Stimulated activated naive CD4-positive, alpha-beta T cell (primary cell): ENCODE results near the gene CEP68.
"Not testable (repeated sequence)": the region's sequence is repeated elsewhere in the genome, so short reads cannot be mapped to it uniquely, and the experiment has no call there.

Experiments used
- DNase-seq, 6 experiments: peaks; one replicate each; lab custom pipeline; 2025; lab: John Stamatoyannopoulos, UW

Gene CEP68

DNA sequence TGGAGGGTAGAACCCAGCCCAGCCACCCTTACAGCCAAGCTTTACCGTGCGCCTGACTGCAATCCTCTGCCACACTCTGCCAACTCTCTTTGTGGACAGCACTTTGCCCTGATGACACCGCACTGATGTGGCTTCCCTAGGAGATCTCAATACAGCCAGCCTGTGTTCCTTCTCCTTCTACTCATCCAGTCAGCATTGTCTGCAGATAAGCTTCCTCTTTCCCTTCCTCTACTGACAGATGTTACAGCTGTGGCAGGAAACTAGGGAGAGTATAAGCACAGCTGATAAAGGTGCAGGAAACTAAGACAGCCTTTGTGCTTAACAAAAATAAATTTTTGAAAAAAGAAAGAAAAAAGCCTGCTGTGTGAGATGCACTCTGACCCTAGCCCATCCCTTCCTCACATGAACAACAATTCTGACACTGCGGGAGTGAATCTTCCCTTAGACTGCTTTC lies 25.0 kb downstream of the CEP68 start:
- no peak for DNase-seq

DNA sequence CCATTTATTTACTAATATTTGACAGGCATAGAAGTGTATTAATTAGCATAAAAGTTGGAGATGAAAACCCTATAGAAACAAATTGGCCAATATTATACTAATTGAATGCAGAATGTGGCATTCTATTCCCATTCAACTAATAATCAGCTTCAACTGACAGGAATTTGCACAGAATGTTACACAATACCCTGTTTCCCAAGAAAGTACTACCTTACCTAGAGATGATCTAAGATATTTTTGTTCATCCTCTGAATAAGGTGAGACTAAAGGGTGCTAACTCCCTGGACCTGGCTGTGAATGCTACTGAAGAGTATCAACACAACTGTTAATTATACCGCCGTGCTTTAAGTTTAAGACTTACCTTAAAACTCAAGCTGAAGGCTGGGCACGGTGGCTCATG lies 28.9 kb downstream of the CEP68 start:
- no peak for DNase-seq

DNA sequence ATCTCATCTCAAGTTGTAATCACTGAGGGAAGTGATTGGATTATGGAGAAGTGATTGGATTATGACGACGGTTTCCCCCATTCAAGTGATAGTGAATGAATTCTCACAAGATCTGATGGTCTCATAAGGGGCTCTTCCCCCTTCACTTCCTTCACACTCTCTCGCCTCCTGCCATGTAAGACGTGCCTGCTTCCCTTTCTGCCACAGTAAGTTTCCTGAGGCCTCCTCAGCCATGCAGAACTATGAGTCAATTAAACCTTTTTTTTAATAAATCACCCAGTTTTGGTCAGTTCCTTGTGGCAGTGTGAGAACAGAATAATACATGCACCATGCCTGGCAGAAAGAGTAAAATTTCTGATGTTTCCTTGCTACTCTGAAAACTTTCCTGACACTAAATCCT lies 36.6 kb downstream of the CEP68 start:
- DNase-seq = no peak

DNA sequence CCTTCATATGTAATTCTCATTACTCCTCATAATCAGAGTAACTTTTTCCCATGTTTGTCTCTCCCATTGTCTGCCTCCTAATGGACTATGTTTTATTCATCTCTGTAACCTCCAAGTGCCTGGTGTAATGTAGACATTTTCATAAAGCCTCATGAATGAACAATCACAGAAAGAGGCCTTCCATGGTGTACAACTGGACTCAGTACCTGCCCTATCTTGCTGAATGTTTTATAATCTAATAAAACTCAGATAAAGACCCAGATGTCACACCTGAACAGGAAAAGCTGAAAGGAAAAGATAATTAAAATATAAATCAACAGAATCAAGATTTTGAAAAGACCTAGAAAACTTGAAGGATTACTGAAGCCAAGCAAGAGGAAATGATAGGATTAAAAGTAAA lies 37.0 kb downstream of the CEP68 start:
- DNase-seq = no peak

DNA sequence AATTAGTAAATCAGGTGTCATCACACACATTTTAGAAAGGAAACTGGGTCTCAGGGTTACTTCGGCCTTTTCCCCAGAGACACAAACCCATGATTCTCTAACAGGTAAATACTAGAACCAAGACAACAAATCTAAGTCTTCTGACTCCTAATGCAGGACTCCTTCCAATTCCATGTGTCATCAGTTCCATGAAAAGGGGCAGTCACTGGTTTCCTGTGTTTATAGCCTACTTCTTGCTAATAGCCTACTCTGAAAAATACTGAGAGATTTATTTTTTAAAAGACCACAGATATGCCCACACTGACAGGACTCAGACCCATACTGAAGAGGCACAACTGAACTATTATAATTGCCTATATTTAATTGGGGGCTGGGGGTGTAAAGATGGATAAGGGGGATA lies 40.7 kb downstream of the CEP68 start:
- no peak for DNase-seq

DNA sequence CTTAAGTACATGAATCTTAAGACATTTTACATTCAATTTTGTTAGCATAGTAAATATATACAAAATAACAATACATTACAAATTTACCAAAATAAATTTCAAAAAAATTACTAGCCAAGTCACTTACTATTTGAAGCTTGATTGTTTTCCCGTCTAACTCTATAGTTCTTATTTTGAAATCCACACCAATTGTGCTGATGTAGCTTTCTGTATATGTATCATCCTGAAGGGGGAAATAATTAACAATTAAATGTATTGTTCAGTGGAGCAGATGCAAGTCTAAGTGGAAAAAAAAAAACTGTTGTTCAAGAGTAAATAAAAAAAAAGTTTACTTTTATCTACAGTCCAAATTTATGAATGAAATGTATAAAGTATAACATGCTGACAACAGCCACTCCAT lies 41.6 kb downstream of the CEP68 start:
- no peak for DNase-seq

DNA sequence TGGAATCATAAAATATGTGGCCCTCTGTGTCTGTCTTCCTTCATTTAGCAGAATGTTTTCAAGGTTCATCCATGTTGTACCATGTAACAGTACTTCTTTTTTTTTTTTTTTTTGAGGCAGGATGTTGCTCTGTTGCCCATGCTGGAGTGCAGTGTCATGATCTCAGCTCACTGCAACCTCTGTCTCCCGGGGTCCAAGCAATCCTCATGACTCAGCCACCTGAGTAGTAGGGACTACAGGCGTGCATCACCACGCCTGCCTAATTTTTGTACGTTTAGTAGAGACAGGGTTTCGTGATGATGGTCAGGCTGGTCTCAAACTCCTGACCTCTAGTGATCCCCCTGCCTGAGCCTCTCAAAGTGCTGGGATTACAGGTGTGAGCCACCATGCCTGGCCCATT lies 42.5 kb downstream of the CEP68 start:
- DNase-seq = no peak

DNA sequence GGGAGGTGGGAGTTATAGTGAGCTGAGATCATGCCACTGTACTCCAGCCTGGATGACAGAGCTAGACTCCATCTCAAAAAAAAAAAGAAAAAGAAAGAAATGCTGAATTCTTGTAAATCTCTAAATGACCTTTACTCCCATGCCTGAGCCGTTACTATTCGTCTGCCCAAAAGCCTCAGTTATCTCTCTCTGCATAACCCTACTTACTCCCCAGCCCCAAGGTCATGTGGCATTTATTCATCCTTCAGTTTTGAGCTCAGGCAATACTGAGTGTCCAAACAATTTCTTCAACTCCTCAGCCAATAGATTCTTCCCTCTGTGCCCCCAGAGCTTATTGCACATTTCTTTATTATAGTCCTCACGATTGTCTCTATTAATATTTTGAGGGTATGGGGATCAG lies 44.9 kb downstream of the CEP68 start:
- no peak for DNase-seq

DNA sequence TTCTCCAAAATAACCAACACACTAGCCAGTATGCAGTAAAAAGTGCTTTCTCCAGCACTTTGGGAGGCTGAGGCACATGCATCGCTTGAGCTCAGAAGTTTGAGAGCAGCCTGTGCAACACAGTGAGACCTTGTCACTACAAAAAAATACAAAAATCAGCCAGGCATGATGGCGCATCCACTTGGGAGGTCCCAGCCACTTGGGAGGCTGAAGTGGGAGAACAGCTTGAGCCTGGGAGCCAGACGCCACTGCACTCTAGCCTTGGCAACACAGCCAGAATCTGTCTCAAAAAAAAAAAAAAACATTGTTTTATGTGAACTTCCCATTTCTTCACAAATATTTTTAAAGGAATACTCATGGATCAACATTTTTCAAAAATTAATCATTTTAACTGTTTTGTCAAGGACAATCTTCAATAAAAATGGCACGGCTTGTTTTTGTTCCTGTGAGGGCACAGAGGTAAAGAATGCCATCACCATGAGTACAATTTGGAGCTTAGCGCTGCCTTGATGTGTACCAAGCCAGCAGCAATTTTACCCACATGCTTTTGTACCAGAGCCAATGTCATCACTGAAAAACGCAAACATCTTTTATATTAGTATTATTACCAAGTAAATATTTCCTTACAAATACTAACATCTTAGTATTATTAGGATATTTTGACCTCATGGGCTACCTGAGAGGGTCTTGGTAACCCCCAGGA lies 46.9 kb downstream of the CEP68 start:
- DNase-seq = no peak

DNA sequence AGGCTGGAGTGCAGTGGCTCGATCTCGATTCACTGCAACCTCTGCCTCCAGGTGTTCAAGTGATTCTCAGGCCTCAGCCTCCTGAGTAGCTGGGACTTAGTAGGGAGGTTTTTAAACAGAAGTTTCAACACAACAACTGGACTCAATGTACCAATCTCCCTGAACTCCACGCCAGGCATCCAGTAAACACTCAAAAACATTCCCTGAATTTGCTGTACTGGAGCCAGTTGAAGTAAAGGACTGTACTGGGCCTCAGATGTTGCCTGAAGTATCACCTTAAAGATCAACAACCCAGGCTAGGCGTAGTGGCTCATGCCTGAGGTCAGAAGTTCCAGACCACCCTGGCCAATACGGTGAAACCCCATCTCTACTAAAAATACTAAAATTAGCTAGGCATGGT lies 51.3 kb downstream of the CEP68 start:
- no peak for DNase-seq

DNA sequence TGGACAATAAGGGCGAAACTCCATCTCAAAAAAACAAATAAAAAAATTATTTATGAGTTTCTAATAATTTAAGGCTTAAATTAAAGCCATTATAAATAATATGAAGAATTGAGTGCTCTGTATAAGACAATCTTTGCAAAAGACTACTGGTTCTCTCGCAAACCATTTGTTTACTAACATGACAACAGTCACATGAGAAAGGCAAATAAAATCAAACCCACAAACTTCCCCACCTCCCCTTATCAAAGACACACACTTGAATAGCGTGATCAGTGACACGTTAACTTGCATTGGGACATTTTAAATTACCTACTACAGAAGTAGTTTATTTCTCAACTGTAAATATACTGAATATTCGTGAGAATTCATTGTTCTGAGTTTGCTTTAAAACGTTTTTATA lies 52.6 kb downstream of the CEP68 start:
- DNase-seq = no peak

DNA sequence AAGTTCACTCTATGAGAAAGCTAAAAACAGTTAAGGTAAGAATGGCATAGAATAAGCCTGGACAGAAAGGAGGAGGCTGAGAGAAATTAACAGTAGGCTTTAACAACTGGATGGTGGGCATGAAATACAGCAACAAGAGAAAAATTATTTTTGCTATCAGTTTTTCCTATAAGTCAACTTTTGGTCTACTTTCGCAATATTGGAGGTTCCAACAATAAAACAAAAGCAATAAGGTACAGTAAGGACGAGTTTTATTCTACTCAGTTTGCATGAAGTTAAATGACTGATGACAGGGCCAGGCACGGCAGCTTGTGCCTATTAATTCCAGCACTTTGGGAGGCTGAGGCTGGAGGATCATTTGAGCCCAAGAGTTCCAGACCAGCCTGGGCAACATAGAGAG lies 56.4 kb downstream of the CEP68 start:
- DNase-seq = no peak

DNA sequence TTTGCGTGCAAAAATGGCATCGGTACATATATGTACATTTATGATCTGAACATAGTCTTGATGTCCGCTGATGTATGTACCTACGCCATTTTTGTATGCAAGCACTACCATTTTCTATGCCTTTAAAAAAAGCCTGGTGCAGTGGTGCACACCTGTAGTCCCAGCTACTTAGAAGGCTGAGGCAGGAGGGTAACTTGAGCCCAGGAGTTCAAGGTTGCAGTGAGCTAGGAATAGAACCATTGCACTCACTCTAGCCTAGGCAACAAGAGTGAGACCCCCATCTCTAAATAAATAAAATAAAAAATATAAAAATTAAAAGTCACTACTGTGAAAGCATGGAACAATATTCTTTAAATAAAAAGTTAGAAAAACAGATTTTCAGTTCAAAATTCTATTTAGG lies 57.0 kb downstream of the CEP68 start:
- no peak for DNase-seq

DNA sequence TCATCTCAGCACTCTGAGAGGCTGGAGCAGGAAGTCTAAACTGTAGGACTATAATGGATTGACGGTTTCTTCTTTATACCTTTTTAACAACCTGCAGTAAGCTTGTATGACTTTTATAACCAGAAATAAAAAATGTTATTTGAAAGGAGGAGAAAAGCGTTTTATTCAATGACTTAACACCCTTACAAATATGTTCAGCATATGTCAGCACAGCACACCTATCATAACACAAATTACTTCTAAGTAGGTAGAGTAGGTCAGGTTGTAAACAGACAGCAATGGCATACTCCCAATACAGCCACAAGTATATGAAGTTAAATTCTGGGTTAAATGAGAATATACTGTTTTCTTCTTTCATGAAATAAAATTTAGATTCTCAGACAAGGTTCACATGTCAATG lies 57.6 kb downstream of the CEP68 start:
- DNase-seq = no peak

DNA sequence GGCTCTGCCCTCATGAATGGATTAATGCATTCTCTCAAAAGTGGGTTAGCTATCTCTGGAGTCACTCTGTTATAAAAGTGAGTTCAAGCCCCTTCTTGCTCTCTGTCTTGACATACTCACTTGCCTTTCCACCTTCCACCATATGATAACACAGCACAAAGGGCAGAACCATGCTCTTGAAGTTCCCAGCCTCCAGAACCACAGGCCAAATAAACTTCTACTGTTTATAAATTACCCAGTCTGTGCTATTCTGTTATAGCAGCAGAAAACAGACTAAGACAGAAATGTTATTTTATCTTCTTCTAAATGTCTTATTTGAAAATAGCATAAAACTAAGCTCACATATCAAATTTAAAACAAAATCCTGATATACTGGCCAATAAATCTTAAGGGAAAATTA lies 58.7 kb downstream of the CEP68 start:
- DNase-seq = no peak

DNA sequence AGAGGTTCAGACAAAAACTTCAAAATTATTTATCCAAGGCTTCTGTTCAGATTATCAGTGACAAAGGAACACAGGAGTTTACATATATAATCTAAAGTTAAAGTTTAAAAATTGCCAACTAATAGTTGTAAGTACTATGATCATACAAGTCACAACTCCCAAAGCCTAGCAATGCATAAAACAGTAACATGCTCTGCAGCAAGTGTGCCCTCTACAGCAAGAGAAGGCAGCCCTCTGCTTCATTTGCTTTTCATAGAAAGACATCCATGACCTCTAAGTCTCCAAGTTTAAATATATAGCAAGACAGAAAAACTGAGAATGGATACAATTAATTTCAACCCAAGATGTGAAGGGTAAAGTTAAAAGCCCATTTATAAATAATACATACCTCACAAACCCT lies 60.4 kb downstream of the CEP68 start:
- no peak for DNase-seq

DNA sequence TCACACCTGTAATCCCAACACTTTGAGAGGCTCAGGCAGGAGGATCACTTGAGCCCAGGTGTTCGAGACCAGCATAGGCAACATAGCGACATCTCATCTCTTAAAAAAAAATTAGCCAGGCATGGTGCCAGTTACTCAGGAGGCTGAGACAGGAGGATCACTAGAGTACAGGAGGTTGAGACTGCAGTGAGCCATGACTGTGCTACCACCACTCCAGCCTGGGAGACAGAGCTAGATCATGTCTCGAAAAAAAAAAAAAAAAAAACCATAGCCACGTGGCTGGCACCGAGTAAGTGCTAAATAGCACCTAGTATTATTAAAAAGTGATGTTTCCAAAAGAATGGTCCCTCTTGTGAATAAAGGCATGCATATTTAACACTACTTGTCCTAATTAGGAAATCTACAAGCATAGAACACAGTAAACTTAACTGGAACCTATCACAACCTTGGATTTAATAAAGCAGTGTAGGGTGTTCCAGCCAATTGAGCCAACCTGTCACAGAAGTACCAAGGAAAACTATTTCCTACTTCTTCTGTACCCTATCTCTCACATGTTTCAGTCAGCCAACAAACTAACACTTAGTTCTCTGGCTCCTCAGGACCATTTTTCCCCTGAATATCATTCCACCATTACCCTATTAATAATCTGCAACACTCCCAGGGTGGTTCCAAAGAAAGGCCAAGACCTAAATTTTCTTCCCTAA lies 64.9 kb downstream of the CEP68 start:
- no peak for DNase-seq

DNA sequence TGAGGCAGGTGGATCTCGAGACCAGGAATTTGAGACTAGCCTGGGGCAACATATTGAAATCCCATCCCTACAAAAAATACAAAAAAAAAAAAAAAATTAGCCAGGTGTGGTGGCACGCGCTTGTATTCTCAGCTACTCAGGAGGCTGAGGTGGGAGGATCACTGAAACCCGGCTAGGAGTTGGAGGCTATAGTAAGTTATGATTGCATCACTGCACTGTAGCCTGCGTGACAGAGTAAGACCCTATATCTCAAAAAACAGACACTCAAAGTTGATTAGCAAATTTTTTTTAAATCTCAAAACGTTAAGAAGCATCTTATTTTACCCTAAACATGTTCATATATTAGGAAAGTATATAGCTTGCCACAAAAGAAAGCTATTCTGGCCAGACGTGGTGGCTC lies 66.1 kb downstream of the CEP68 start:
- DNase-seq = no peak

DNA sequence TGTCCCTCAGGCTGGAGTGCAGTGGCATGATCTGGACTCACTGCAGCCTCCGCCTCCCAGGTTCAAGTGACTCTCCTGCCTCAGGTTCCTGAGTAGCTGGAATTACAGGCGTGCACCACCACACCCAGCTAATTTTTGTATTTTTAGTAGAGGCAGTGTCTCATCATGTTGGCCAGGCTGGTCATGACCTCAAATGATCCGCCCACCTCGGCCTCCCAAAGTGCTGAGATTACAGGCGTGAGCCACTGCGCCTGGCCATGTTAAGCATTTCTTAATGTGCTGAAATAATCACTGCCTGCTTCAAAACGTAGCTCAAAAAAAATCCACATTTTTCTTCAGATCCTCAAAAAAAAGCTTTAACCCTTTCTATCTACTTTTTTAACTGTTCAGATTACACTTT lies 69.2 kb downstream of the CEP68 start:
- not testable (repeated sequence) for DNase-seq

DNA sequence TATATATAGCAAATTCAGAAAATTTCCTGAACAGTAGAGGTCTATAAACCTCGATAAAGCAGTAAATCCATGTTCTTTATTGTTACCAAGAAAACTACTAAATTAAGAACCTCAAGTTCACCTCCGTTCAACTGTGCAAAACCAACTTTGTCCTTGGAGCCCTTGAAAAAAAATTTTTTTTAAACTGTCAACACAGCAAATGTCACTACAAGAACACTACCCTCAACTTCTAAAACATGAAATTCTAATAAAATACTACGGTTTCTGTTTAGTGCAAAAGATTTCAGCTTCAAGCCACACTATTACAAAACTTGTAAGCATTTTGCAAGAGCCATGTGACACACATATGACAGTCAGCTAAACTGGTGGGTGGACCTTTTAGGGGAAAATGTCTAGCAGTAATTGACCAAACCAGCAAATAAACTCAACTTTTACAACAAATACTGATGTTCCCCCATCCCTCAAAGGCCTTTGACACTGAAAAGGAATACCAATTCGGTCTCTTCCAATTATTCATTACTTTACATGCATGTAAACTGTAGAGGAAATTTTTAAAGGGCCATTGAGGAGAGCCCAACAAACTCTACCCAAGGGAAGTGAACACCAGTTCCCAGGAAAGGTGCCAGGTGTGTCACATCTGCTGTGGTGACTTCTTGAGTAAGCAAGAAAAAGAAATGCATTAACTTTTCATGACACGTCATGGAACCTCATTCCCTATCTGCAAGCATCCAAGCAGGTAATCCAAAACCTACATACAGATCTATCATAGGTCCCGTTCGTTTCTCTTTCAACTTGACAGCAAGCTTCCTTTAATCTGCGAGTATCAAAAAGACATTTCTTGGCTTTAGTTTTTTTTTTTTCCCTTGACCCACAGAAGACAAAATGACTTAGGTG lies 72.3 kb downstream of the CEP68 start:
- DNase-seq = no peak

DNA sequence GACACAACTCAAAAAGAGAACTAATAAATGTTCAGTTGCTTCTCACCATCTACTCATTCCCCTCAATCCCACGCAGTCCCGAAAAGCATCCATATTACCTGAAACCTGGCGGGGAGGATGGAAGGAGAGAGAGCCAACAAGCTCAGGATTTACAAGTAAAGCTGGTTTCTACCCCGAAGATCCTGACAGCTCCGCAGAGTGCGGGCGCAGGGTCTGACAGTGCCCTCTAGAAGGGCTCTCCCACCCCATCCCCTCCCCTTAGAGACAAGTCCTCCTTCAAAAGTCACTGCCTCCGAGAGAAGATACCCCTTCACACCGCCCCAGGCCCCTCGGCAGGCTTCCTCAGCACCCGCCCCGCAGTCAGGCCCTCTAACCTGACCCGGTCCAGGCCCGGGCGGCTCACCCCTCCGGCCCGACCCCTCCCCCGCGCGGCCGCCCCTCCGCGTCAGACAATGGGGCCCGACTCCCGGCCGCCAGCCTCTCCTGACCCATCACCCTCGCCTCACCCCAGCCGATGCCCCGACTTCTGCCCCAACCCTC lies 73.1 kb downstream of the CEP68 start:
- DNase-seq = peak in 5 of 6 experiments; percentile 10 to 53 (median 46)

DNA sequence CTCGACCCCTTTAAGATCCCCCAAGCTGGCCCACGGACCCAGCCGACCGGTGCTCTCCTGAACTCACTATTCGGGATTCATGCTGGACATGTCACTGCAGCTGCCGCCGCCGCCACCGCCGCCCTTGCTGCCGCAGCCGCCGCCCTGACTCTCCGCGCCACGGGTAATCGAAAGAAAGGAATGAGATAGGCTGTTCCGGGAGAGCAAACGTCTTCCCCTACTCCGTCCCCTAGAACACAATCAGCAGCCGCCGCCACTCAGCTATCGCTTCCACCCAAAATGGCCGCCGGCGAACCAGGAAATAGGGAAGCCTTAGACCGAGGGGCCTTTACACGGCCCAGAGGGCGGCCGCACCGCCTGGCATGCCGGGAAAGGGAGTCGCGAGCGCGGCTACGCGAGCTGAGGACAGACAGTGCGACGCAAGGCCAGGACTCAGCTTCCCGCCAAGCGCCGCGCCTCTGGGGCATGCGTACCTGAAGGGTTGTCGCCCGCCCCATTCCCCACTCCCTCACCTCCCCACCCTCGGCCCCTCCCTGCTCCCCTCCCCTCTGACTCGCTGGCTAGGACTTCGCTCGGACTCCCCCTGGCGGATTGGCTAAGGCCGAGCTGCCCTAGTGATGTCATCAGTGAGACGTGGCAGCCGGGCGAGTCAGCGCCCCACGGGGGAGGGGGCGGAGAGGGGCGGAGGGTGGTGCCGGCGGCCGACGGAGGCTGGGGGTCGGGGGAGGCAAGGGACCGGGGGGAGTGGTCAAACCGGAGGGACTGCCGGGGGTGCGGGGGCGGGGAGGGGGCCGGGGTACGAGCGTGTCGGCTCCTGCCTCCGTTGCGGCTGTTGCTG lies 73.8 kb downstream of the CEP68 start, which contains the start of gene RAB1A:
TSS of gene RAB1A (minus strand) at position 281 of the 838 bp plus-strand sequence. CDS start at position 90, 191 bp downstream.
- DNase-seq = peak; percentile 95 to 100 (median 98)
